H1 (cell line): Measurements from ENCODE around the gene SRMS. TPM values are rescaled to one million over a fixed set of nuclear protein-coding genes. Genes with fewer than 3 reads are reported as not detected.

Source experiments
- CTCF ChIA-PET: fragments of 300-600 bp; sonication (Branson Sonifier 250); formaldehyde crosslinking; loops from one replicate; lab custom pipeline; 2021; ENCODE audit not compliant: partially characterized antibody; lab: Charles Lee
- POLR2A ChIA-PET: fragments of 300-600 bp; sonication (Branson Sonifier 250); formaldehyde crosslinking; loops from one replicate; lab custom pipeline; 2021; ENCODE audit warnings: inconsistent platforms; ENCODE audit not compliant: partially characterized antibody; lab: Charles Lee
- DNase-seq, 2 experiments: peaks; one replicate each; pipeline versions ENCODE4 v3.0.0 to v3.0.0-alpha.2; 2010 to 2022; ENCODE audit warnings: low spot score in 2 of 2, low read depth in 1 of 2, mixed read lengths in 1 of 2
- FAIRE-seq: peaks from 2 replicates; lab custom pipeline; 2011; peaks lifted over from hg19 to GRCh38; lab: Jason Lieb, UNC
- H2AFZ ChIP-seq: 2 replicates; pipeline ENCODE4 v1.8.1; 2012; ENCODE audit warnings: low read length, inconsistent platforms
- H2AK5ac ChIP-seq: 2 replicates; pipeline ENCODE4 v1.6.1; 2013; ENCODE audit warnings: low read depth, low read length
- H2BK120ac ChIP-seq: replicated peaks from 2 replicates; pipeline ENCODE3; 2013; ENCODE audit warnings: low read depth, low read length, inconsistent platforms
- H2BK12ac ChIP-seq: 2 replicates; pipeline ENCODE4 v1.6.1; 2013; ENCODE audit warnings: low read depth, low read length
- H2BK15ac ChIP-seq: 2 replicates; pipeline ENCODE4 v1.6.1; 2013; ENCODE audit warnings: low read length
- H2BK20ac ChIP-seq: 2 replicates; pipeline ENCODE4 v1.6.1; 2013; ENCODE audit warnings: low read length
- H2BK5ac ChIP-seq: 2 replicates; pipeline ENCODE4 v1.6.1; 2013; ENCODE audit warnings: low read depth, low read length
- H3K14ac ChIP-seq: 2 replicates; pipeline ENCODE4 v1.6.1; 2013; ENCODE audit warnings: inconsistent platforms; ENCODE audit not compliant: insufficient read length
- H3K18ac ChIP-seq: 2 replicates; pipeline ENCODE4 v1.6.1; 2013; ENCODE audit warnings: low read length; ENCODE audit errors: extremely low read depth
- H3K23ac ChIP-seq: 2 replicates; pipeline ENCODE4 v1.6.1; 2013; ENCODE audit warnings: inconsistent platforms; ENCODE audit not compliant: insufficient read length
- H3K23me2 ChIP-seq: 2 replicates; pipeline ENCODE4 v1.6.1; 2013; ENCODE audit warnings: low read depth, low read length
- H3K27ac ChIP-seq: 2 replicates; pipeline ENCODE4 v1.6.1; 2011; ENCODE audit warnings: low read depth, low read length, inconsistent platforms
- H3K27me3 ChIP-seq, 4 experiments: replicated peaks in 1 of 4; 1 replicate in 1 of 4; 2 replicates in 3 of 4; pipeline versions ENCODE4 v1.6.1 to v1.8.1; 2011 to 2013; ENCODE audit warnings: low read length in 3 of 4, mild to moderate bottlenecking in 3 of 4, inconsistent platforms in 2 of 4, mixed read lengths in 2 of 4, moderate library complexity in 1 of 4; ENCODE audit not compliant: control insufficient read depth in 3 of 4, insufficient read depth in 3 of 4; ENCODE audit errors: extremely low read depth in 1 of 4
- H3K36me3 ChIP-seq, 4 experiments: 2 replicates each; pipeline versions ENCODE4 v1.6.1 to v1.8.1; 2011 to 2013; ENCODE audit warnings: mild to moderate bottlenecking in 4 of 4, low read length in 3 of 4, moderate library complexity in 2 of 4, control low read depth in 1 of 4, inconsistent platforms in 1 of 4; ENCODE audit not compliant: insufficient read depth in 4 of 4, control insufficient read depth in 2 of 4
- H3K4ac ChIP-seq: replicated peaks from 2 replicates; pipeline ENCODE3; 2013; ENCODE audit warnings: low read length, low read depth, mixed read lengths, inconsistent platforms; ENCODE audit not compliant: insufficient read length
- H3K4me1 ChIP-seq, 4 experiments: replicated peaks in 1 of 4; 1 replicate in 1 of 4; 2 replicates in 3 of 4; pipeline versions ENCODE4 v1.6.1 to v1.8.1; 2011 to 2013; ENCODE audit warnings: low read length in 3 of 4, inconsistent platforms in 2 of 4, mixed read lengths in 1 of 4; ENCODE audit not compliant: insufficient read depth in 4 of 4, control insufficient read depth in 3 of 4
- H3K4me2 ChIP-seq, 2 experiments: 2 replicates each; pipeline versions ENCODE4 v1.6.1 to v1.8.1; 2011 to 2013; ENCODE audit warnings: low read depth in 2 of 2, low read length in 2 of 2, control low read depth in 1 of 2, inconsistent platforms in 1 of 2, mild to moderate bottlenecking in 1 of 2; ENCODE audit not compliant: insufficient read depth in 1 of 2
- H3K4me3 ChIP-seq, 4 experiments: fragments of 200-600, 300-600 bp in 1 of 4; sonication (generic), shearing (Covaris generic), sonication (Bioruptor Twin) in 1 of 4; 2 replicates each; pipeline versions ENCODE4 v1.5.1 to v1.8.1; 2011 to 2016; ENCODE audit warnings: low read length in 4 of 4, low read depth in 3 of 4, control low read depth in 2 of 4, inconsistent platforms in 2 of 4, mild to moderate bottlenecking in 2 of 4, mixed read lengths in 1 of 4, moderate library complexity in 1 of 4; ENCODE audit not compliant: insufficient read depth in 2 of 4; ENCODE audit errors: extremely low read depth in 1 of 4
- H3K56ac ChIP-seq: replicated peaks from 2 replicates; pipeline ENCODE3; 2013; ENCODE audit warnings: low read depth, mild to moderate bottlenecking, mixed read lengths, low read length, inconsistent platforms; ENCODE audit not compliant: insufficient read length
- H3K79me1 ChIP-seq: 2 replicates; pipeline ENCODE4 v1.6.1; 2013; ENCODE audit warnings: low read depth, low read length, control low read depth
- H3K79me2 ChIP-seq, 2 experiments: 2 replicates each; pipeline versions ENCODE4 v1.6.1 to v1.8.1; 2012 to 2013; ENCODE audit warnings: low read length in 2 of 2, mild to moderate bottlenecking in 2 of 2, inconsistent platforms in 1 of 2; ENCODE audit not compliant: insufficient read depth in 2 of 2, control insufficient read depth in 1 of 2
- H3K9ac ChIP-seq, 4 experiments: replicated peaks in 1 of 4; 1 replicate in 1 of 4; 2 replicates in 3 of 4; pipeline versions ENCODE4 v1.6.1 to v1.8.1; 2011 to 2013; ENCODE audit warnings: low read depth in 3 of 4, low read length in 3 of 4, control low read depth in 2 of 4, mild to moderate bottlenecking in 2 of 4, moderate library complexity in 2 of 4, inconsistent platforms in 1 of 4; ENCODE audit errors: extremely low read depth in 1 of 4
- H3K9me3 ChIP-seq, 2 experiments: 2 replicates each; pipeline versions ENCODE4 v1.6.1 to v1.8.1; 2012 to 2013; ENCODE audit warnings: mild to moderate bottlenecking in 2 of 2, moderate library complexity in 2 of 2, control low read depth in 1 of 2, inconsistent platforms in 1 of 2, low read depth in 1 of 2, low read length in 1 of 2, mixed read lengths in 1 of 2; ENCODE audit not compliant: insufficient read depth in 2 of 2
- H4K20me1 ChIP-seq, 2 experiments: replicated peaks in 1 of 2; 2 replicates each; pipeline versions ENCODE3 to v1.8.1; 2011 to 2013; ENCODE audit warnings: inconsistent platforms in 2 of 2, low read length in 2 of 2, mild to moderate bottlenecking in 1 of 2; ENCODE audit not compliant: insufficient read depth in 2 of 2, control insufficient read depth in 1 of 2
- H4K5ac ChIP-seq: 2 replicates; pipeline ENCODE4 v1.6.1; 2013; ENCODE audit warnings: low read length, low read depth, mixed read lengths, inconsistent platforms; ENCODE audit not compliant: insufficient read length
- H4K8ac ChIP-seq: 2 replicates; pipeline ENCODE4 v1.8.0; 2013; ENCODE audit warnings: mild to moderate bottlenecking, moderate library complexity, low read length, inconsistent platforms; ENCODE audit not compliant: insufficient read depth; ENCODE audit errors: extremely low read depth
- H4K91ac ChIP-seq: replicated peaks from 2 replicates; pipeline ENCODE3; 2013; ENCODE audit warnings: low read length, mixed read lengths, inconsistent platforms; ENCODE audit not compliant: insufficient read length
- ATF3 ChIP-seq: IDR thresholded peaks from 2 replicates; pipeline ENCODE4 v1.6.1; 2011; ENCODE audit warnings: low read depth, mild to moderate bottlenecking, low read length; ENCODE audit not compliant: insufficient read depth
- CHD1 ChIP-seq: IDR thresholded peaks from 2 replicates; pipeline ENCODE4 v1.6.1; 2012; ENCODE audit warnings: low read depth, low read length, improper control_type of control experiment
- EGR1 ChIP-seq: IDR thresholded peaks from 2 replicates; pipeline ENCODE4 v1.6.1; 2011; ENCODE audit warnings: low read depth, low read length, borderline replicate concordance
- HDAC6 ChIP-seq: IDR thresholded peaks from one replicate; pipeline ENCODE4 v1.7.1; 2012; ENCODE audit warnings: low read depth, mild to moderate bottlenecking, inconsistent platforms, low read length, moderate library complexity
- JUN ChIP-seq: IDR thresholded peaks from 2 replicates; pipeline ENCODE4 v1.6.1; 2011; ENCODE audit warnings: low read depth, mild to moderate bottlenecking, improper control_type of control experiment, low read length
- NANOG ChIP-seq: IDR thresholded peaks from 2 replicates; pipeline ENCODE4 v1.6.1; 2011; ENCODE audit warnings: low read length, low read depth, mild to moderate bottlenecking, inconsistent platforms; ENCODE audit not compliant: insufficient read depth, poor library complexity, severe bottlenecking
- NRF1 ChIP-seq: IDR thresholded peaks from 2 replicates; pipeline ENCODE4 v1.6.1; 2011; ENCODE audit warnings: mild to moderate bottlenecking, low read depth, low read length, improper control_type of control experiment
- SIX5 ChIP-seq: IDR thresholded peaks from 2 replicates; pipeline ENCODE4 v1.6.1; 2011; ENCODE audit warnings: mild to moderate bottlenecking, low read depth, low read length
- SUZ12 ChIP-seq: fragments of 200-600 bp; sonication (generic); IDR thresholded peaks from 2 replicates; pipeline ENCODE4 v1.6.1; 2012; ENCODE audit warnings: mild to moderate bottlenecking, inconsistent platforms, low read length, moderate library complexity, mixed read lengths
- WGBS, 2 experiments: shearing (Covaris generic) in 1 of 2; methylation state at CpG; one replicate each; pipeline versions ENCODE4 v1.1.6 to v1.1.7; 2013 to 2015; ENCODE audit warnings: low lambda C conversion rate in 2 of 2, mixed read lengths in 2 of 2, inconsistent platforms in 1 of 2, low coverage in 1 of 2, missing lambda C conversion rate in 1 of 2; ENCODE audit not compliant: insufficient replicate concordance in 2 of 2, insufficient coverage in 1 of 2, insufficient read length in 1 of 2; ENCODE audit errors: extremely low coverage in 1 of 2, missing lambda C conversion rate in 1 of 2; 5-methylcytosine and 5-hydroxymethylcytosine counted together
- polyA plus RNA-seq, 7 experiments: library from polyadenylated mRNA; depleted of rRNA in 3 of 7; stranded (reverse) in 5 of 7; unstranded in 2 of 7; fragments of >200 nt in 5 of 7; fragments of 200-250 nt in 2 of 7; gene quantifications; 1 replicate in 5 of 7; 2 replicates in 1 of 7; 4 replicates in 1 of 7; pipeline versions ENCODE4 v1.2.1 to v1.2.3, GENCODE V29; 2011 to 2013; ENCODE audit warnings: missing spikeins in 2 of 7, mixed read lengths in 2 of 7
- total RNA-seq: library from RNA; stranded (reverse); fragmentation: NEBNext Ultra II Directional; extraction: Animal tissue kit (Norgen Biotek cat#: 25700); gene quantifications from 2 replicates; pipeline ENCODE4 v1.2.1, GENCODE V29; 2021

The SRMS gene
- total and polyA plus RNA-seq, 2 of the 8 experiments (the other 6 are each of a cell fraction or from before 2014, with no cell fraction given), result 0.39 to 0.76 TPM

- Histone ChIP-seq H3K27ac (no peak overlapping the region), H3K56ac (no peak overlapping the region), H3K4ac (no peak overlapping the region), H2AFZ (no peak overlapping the region), H2BK15ac (no peak overlapping the region), H3K23me2 (no peaks in the 10 kb centered on the region; the same call in 1 of the 2 replicates), H4K91ac (no peak overlapping the region), H3K9me3 (peaks cover 0 to 6% of the 10 kb centered on the region in 2 experiments; a peak in 2 of 4 replicates), H2BK20ac (no peak overlapping the region), H3K4me2 (no peak overlapping the region), H4K5ac (no peak overlapping the region), H3K27me3 (peaks cover 3 to 12% (median 6%) of the 10 kb centered on the region in 4 experiments; a peak in 6 of 7 replicates), H3K4me3 (no peak overlapping the region), H2BK12ac (no peak overlapping the region), H3K14ac (no peak overlapping the region), H2AK5ac (no peak overlapping the region), H3K4me1 (peaks cover 0 to 16% (median 7%) of the 10 kb centered on the region in 4 experiments; a peak in 6 of 7 replicates), H4K20me1 (peaks cover 0 to 1% of the 10 kb centered on the region in 2 experiments), H3K23ac (no peak overlapping the region), H2BK5ac (no peak overlapping the region), H3K79me1 (no peaks in the 10 kb centered on the region), H3K36me3 (no peaks in the 10 kb centered on the region), H3K79me2 (no peaks in the 10 kb centered on the region), H2BK120ac (no peak overlapping the region), H4K8ac (no peak overlapping the region), H3K9ac (no peak overlapping the region), H3K18ac (no peak overlapping the region)
- FAIRE-seq (no peak), DNase-seq (no peak)
- ChIA-PET CTCF (interaction anchor here (0.9 to 2.2 kb wide), 6 partner anchors 8 to 252 kb away, joined by 3 to 12 read pairs (median 4); no protein-coding TSS in a partner anchor), POLR2A (no interaction called here)
- 89% methylated on average over 9 of the region's 9 CpGs; no CpG with 5 or more reads in 1 of the 2 experiments for WGBS, 2 experiments
- TF ChIP-seq HDAC6 (no peak), SIX5 (no peak), NRF1 (no peak), ATF3 (no peak), JUN (no peak), NANOG (no peak), SUZ12 (no peak), CHD1 (no peak), EGR1 (no peak)
Observed at GRCh38 chr20:63504642-63505041, 42.9 kb downstream of the SRMS start.
